Calu3 (cell line): ENCODE results near the gene FAM107B. TPM values are rescaled to one million over a fixed set of nuclear protein-coding genes. Genes with fewer than 3 reads are reported as not detected.
A peak's percentile ranks its signal among the peaks of the same experiment; 100 is the strongest.

Experiments
- BruUV-seq: library from RNA; stranded (reverse); fragments of 400-500 nt; replicated peaks from 2 replicates; lab custom pipeline; 2021; lab: Mats Ljungman, UMichigan
- CTCF ChIA-PET: fragments of 300-600 bp; sonication (Branson Sonifier 250); formaldehyde crosslinking; loops from one replicate; lab custom pipeline; 2022; ENCODE audit warnings: antibody characterized with exemption; lab: Charles Lee
- DNase-seq: peaks from one replicate; pipeline ENCODE4 v3.0.0; 2022
- H3K27ac Mint-ChIP-seq: one replicate; pipeline ENCODE4 v1.8.0; 2022; ENCODE audit warnings: mixed read lengths; ENCODE audit not compliant: unreplicated experiment
- H3K27me3 Mint-ChIP-seq: one replicate; pipeline ENCODE4 v1.8.0; 2022; ENCODE audit warnings: mixed read lengths; ENCODE audit not compliant: unreplicated experiment
- H3K36me3 Mint-ChIP-seq: one replicate; pipeline ENCODE4 v1.8.0; 2022; ENCODE audit warnings: mild to moderate bottlenecking, moderate library complexity, mixed read lengths; ENCODE audit not compliant: insufficient read depth, unreplicated experiment
- H3K4me1 Mint-ChIP-seq: one replicate; pipeline ENCODE4 v1.8.0; 2022; ENCODE audit warnings: mild to moderate bottlenecking, low read depth, mixed read lengths; ENCODE audit not compliant: unreplicated experiment
- H3K4me3 Mint-ChIP-seq: one replicate; pipeline ENCODE4 v1.8.0; 2022; ENCODE audit warnings: mild to moderate bottlenecking, low read depth, moderate library complexity, mixed read lengths; ENCODE audit not compliant: unreplicated experiment
- H3K9me3 Mint-ChIP-seq: one replicate; pipeline ENCODE4 v1.8.0; 2022; ENCODE audit warnings: low read depth, mixed read lengths; ENCODE audit not compliant: unreplicated experiment
- intact Hi-C: fragments of 100-400 bp; cut with micrococcal nuclease; formaldehyde crosslinking; loops from one replicate; pipeline ENCODE4 v1.10.0; 2022; ENCODE audit not compliant: unreplicated experiment
- total RNA-seq: library from RNA; stranded (reverse); gene quantifications from 2 replicates; pipeline ENCODE4 v1.2.3, GENCODE V29; 2022
- TF ChIP-seq, protein P1 (sequence below): fragments of 200-600 bp; IDR thresholded peaks from one replicate; pipeline ENCODE4 v1.8.0; 2022; ENCODE audit warnings: antibody characterized with exemption; ENCODE audit not compliant: unreplicated experiment

Gene FAM107B
- total RNA-seq, 1 experiment from 2014 or later: 168 TPM

DNA sequence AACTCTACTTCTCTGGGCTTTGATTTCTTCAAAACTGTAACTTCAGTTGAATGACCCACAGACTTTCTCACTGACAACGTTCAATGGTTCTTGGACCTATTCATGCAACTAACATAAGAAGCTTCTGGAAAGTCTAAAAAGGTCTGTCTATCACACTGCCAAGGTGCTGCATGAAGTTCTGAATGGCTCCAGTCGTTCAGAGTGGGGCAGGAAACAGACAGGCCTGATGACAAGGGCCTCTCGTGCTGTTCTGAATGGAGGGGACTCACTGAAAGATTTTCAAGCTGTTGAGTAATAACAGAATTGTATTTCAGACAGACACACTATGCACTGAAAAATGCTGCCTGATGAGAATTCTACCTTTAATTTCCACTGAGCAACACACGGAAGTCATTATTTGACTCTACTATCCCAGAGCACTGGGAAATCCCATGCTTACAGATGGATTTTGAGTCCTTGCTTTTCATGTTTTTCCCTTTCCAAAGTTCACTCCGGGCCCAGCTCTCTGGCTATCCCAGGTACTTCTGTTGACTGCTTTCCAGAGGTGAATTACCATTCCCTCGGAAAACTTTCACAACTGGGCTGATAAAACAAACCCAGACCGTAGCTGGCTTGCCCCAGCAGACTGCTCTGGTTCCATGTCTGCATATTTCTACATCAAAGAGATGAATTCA lies 239.1 kb downstream of the FAM107B start:
- TF ChIP-seq, protein P1, sequence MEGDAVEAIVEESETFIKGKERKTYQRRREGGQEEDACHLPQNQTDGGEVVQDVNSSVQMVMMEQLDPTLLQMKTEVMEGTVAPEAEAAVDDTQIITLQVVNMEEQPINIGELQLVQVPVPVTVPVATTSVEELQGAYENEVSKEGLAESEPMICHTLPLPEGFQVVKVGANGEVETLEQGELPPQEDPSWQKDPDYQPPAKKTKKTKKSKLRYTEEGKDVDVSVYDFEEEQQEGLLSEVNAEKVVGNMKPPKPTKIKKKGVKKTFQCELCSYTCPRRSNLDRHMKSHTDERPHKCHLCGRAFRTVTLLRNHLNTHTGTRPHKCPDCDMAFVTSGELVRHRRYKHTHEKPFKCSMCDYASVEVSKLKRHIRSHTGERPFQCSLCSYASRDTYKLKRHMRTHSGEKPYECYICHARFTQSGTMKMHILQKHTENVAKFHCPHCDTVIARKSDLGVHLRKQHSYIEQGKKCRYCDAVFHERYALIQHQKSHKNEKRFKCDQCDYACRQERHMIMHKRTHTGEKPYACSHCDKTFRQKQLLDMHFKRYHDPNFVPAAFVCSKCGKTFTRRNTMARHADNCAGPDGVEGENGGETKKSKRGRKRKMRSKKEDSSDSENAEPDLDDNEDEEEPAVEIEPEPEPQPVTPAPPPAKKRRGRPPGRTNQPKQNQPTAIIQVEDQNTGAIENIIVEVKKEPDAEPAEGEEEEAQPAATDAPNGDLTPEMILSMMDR: no peak
- H3K36me3 Mint-ChIP-seq: peaks cover 26% of the 10 kb centered on the region
- H3K4me3 Mint-ChIP-seq: no peak overlapping the region
- BruUV-seq: no TSS peak
- no peaks in the 10 kb centered on the region for H3K27me3 Mint-ChIP-seq
- CTCF ChIA-PET: no interaction called here
- peaks cover 35% of the 10 kb centered on the region for H3K4me1 Mint-ChIP-seq
- H3K27ac Mint-ChIP-seq: no peak overlapping the region
- H3K9me3 Mint-ChIP-seq: no peaks in the 10 kb centered on the region
- intact Hi-C loops: loop anchor here (5.0 kb wide), 1 partner anchor 52 kb away; no protein-coding TSS in a partner anchor
- DNase-seq: no peak

DNA sequence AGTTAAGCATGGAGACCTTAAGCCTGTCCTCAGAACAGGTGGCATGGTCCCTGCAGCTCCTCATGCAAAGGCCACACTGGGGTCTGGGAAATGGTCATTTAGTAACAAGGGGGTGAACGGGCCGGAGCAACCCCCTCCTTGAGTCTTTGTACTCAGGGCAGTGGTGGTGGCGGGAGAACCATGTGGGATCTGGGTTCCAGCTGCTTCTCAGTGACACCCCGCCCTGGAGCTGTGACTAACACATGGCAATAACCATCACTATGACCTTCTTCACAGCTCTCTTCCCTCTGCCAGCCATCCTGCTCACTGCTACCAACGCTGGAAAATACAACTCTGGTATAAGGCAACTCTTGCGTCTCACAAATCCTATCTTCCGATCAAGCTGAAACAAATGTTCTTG lies 240.5 kb downstream of the FAM107B start:
- intact Hi-C loops: loop anchor here (5.0 kb wide), 2 partner anchors 68 to 288 kb away; no protein-coding TSS in a partner anchor
- no peaks in the 10 kb centered on the region for H3K9me3 Mint-ChIP-seq
- peak overlapping the region; percentile 74 for H3K27ac Mint-ChIP-seq
- H3K36me3 Mint-ChIP-seq: peaks cover 29% of the 10 kb centered on the region
- TF ChIP-seq, protein P1: no peak
- no peaks in the 10 kb centered on the region for H3K27me3 Mint-ChIP-seq
- peak overlapping the region; percentile 37 for H3K4me3 Mint-ChIP-seq
- DNase-seq: no peak
- peaks cover 33% of the 10 kb centered on the region for H3K4me1 Mint-ChIP-seq
- BruUV-seq: no TSS peak
- CTCF ChIA-PET: no interaction called here

DNA sequence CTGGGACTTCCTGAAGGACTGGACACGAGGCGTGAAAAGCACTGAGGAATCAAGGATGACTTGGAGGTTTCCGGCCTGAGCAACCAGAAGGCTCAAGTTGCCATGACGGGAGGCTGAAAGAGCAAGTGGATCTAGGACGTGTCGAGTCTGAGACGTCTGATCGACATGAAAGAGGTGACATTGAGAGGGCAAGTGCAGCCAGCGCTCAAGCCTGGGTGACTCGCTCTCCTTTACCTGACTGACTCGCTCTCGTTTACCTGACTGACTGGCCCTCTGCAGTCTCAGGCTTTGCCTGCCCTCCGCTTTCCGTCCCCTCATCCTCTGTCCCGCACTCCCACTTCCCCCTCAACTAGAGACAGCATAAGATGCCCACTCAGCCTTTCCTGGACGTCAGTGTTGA lies 241.4 kb downstream of the FAM107B start:
- Mint-ChIP-seq H3K27me3 (no peaks in the 10 kb centered on the region), H3K4me1 (peaks cover 33% of the 10 kb centered on the region), H3K9me3 (no peaks in the 10 kb centered on the region), H3K4me3 (peak overlapping the region; percentile 37), H3K27ac (peak overlapping the region; percentile 74), H3K36me3 (peaks cover 31% of the 10 kb centered on the region)
- intact Hi-C loops: loop anchor here (5.0 kb wide), 2 partner anchors 69 to 289 kb away; no protein-coding TSS in a partner anchor
- no TSS peak for BruUV-seq
- TF ChIP-seq, protein P1: no peak
- DNase-seq: no peak
- CTCF ChIA-PET: interaction anchor here (0.5 to 0.9 kb wide), 2 partner anchors 9 to 21 kb away, joined by 3 read pairs; no protein-coding TSS in a partner anchor

DNA sequence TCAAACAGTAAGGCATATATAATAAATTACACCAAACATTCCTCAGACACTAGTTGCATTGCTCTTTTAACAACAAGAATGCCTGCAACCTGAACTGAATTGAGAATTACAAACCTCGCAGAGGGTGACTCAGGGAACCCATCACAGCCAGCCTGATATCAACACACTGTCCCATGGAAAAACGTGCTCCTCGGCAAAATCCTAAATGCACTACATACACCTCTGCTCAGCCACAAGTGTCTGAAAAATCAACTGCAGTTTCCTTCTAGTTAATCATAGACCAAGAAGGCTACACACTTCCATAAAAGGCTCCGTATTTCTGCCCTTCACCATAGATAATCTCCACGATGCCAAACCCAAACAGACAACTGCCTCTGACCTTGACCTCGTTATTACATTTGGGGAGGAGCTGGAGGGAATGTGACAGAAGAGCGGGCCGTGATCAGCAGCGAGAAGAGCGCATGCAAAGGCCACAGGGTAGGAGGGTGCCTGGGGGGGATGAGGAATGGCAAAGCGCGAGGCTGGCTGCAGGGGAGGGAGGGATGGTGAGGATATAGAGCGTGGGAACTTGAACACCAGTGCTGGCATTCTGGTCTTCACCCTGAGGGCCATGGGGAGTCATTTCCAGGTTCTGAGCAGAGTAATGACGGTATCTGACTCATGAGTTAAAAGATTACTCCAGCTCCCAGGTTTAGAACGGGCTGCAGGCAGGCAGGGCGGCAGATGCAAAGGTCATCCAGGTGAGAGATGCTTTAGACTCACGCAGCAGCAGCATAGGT lies 242.0 kb downstream of the FAM107B start:
- peak overlapping the region; percentile 37 for H3K4me3 Mint-ChIP-seq
- CTCF ChIA-PET: interaction anchor here (0.5 to 0.9 kb wide), 2 partner anchors 9 to 22 kb away, joined by 3 read pairs; no protein-coding TSS in a partner anchor
- peak overlapping the region; percentile 74 for H3K27ac Mint-ChIP-seq
- H3K36me3 Mint-ChIP-seq: peaks cover 37% of the 10 kb centered on the region
- no TSS peak for BruUV-seq
- H3K9me3 Mint-ChIP-seq: no peaks in the 10 kb centered on the region
- intact Hi-C loops: loop anchor here (5.0 kb wide), 2 partner anchors 70 to 290 kb away; no protein-coding TSS in a partner anchor
- H3K4me1 Mint-ChIP-seq: peaks cover 35% of the 10 kb centered on the region
- TF ChIP-seq, protein P1: no peak
- no peaks in the 10 kb centered on the region for H3K27me3 Mint-ChIP-seq
- peak; percentile 48 for DNase-seq
